ENCODE results near the gene ZNF292.

The ZNF292 gene

DNA sequence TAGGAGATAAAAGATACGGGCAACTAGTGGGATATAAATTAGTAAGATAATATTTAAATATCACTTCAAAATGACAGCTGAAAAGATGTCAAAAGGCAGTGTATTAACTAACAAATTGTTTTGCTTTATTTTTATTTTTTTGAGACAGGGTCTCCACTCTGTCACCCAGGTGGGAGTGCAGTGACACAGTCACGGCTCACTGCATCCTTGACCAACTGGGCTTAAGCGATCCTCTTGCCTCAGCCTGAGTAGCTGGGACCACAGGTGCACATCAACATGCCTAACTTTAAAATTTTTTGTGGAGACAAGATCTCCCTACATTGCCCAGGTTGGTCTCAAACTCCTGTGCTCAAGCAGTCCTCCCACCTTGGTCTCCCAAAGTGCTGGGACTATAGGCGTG is 5.9 kb downstream of the ZNF292 start:
- no peak for DNase-seq (ENCODE audit: low read depth in 2 of 2)

DNA sequence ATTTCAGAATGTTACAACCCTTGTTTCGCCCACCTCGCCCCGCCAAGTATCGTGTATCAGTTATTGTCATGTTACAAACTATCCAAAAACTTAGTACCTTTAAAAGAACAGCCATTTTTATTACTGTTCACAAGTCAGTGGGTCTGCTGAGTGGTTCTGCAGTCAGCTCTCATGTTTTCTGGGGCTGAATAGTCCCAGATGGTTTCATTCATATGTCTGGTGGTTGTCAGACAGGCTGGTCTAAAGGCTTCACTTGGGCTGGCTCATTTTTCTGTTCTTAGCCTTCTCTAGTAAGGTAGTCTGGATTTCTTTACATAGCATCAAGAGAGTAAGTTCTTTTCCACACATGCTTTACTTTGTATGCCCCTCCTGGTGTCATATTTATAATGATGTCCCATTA is 8.6 kb downstream of the ZNF292 start:
- no peak for DNase-seq (ENCODE audit: low read depth in 2 of 2)

DNA sequence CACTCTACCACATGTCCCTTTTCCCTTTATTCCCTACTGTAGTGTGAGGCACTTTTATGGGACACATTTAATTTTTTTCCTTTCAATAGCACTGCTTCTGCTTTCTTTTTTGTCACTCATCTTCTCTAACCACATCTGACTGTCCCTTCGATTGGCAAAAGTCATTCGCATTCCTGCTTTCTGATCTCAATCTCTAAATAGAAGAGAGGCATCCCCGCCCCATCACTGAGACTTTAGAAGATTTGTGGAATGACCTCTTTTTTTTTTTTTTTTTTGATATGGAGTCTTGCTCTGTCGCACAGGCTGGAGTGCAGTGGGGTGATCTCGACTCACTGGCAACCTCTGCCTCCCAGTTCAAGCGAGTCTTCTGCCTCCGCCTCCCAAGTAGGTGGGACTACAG is 9.1 kb downstream of the ZNF292 start:
- DNase-seq (ENCODE audit: low read depth in 2 of 2), result no peak

DNA sequence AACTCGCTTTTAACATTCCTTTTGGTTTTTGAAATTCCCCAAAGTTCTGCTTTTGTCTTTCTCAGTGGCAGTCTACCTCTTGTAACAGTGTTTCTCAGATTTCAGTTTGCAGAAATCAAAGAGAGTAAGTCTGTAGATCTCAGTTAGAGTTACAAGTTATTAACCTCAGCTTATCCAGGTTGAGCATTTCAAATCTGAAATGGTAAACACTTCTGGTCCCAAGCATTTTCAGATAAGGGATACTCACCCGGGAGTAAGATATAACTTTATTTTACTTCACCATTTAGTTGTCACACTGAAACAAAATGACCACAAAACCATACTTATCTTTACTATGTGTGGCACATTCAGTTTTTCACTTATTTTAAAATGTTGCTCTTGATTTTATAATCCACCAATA is 9.8 kb downstream of the ZNF292 start:
- no peak for DNase-seq (ENCODE audit: low read depth in 2 of 2)

DNA sequence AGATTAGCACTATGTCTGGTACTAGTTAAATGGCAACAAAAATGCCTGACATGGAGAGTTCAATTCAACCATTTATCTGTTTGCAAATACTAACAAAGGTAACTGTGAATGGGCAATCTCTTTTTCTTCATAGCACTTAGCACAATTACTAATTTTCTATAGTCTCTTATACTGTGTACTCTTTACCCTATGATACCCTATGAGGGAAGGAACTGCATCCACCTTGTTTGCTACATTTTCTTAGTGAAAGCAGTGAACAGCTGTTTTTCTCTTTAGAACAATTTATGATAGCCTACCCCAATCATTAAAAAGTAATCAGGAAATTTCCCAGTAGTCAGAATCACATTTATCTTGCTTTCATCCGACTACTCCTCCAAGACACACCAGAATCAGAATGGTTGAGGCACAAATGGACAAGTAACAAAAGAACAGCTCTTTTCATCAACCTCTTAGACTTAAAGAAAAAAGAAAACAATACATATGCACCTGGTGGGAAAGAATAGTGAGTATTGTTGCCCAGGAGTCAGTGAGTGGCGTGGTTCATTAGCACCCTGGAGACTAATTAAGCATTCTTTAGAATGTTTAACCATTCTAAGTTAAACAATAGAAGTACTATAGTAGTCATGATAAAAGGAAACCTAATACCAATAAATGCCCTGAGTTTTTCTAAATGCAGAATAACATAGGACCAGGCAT is 16.7 kb downstream of the ZNF292 start:
- no peak for DNase-seq (ENCODE audit: low read depth in 2 of 2)

DNA sequence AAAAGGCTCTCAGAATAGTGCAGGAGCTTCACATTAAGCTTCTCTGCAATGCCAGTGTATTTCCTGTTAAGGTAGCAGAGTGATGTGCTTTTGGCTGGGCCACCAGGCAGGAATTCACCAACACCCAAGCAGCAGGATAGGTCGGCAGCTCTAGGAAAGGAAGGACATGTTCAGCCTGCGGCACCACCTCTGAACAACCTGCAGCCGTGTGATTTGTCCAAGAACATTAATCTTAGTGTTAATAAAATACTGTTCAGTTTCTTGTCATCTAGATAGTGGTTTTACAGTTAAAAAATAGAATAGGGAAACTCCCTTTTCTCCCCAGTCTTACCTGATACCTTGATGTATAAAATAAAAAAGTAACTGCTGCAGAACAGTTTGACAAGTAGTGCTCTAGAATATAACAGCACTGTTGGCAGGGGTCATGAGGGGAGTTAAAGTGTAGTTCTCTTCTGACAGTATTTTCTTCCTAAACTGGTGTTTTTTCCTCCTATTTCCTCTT is 18.8 kb downstream of the ZNF292 start:
- DNase-seq (ENCODE audit: low read depth in 2 of 2), result no peak

DNA sequence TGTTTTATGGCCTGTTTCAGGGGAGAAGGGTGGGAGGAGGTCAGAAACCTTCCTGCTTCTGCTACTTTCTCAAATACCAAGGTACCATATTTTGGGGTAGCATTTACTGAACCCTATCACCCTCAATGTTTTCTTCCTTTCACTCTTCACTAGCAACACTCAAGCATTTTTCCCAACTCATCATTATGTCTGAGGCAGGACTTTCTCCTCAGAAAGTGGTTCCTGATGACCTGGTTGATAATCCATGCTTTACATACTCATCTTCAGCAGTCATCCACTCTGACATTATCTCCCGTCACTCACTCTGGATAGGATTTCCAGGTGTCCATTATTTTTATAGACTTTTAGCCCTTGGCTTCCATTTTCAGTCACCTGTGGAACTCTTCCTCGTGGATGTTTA is 21.1 kb downstream of the ZNF292 start:
- no peak for DNase-seq (ENCODE audit: low read depth in 2 of 2)

DNA sequence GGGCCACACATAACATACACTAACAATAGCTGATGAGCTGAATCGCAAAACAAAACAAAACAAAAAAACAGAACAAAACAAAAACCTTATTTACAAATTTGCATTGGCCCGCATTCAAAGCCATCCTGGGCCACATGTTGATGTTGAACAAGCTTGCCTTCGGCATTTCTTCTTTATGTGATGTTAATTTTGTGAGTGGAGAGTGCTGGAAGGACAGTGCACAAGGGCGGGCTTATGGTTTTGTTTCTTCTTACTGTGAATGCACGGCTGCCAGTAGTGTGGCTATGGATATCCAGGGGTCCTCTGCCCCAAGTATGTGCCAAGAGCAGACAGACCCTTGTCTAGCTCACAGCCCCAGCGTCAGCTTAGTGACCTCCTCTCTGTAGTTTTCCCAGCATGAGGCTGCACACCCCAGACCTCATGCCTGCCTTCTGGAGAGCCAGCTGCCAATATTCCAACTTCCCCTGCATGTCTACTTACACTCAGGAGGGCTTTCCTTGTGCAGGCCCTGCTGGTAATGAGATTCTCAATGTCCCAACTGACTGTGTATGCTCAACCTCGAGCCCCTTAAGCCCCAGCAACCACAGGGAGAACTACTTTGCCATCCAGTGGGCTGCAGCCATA is 24.9 kb downstream of the ZNF292 start:
- no peak for DNase-seq (ENCODE audit: low read depth in 2 of 2)

DNA sequence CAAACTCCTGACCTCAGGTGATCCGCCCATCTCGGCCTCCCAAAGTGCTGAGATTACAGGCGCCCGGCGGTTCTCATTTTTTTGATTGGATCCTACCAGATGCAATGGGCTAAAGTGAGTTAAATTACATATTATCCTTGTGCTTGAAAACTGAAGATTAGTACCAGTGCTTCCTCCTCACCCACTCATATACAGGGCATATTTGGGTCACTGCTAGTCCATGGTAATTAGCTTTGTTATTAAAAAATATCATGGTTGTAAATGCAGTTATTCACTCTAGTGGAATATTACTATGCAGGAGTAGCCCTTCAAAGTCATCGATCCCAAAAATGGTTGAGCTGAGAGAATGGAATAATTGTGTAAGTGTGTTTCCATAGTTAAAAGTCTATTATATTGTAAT is 26.5 kb downstream of the ZNF292 start:
- no peak for DNase-seq (ENCODE audit: low read depth in 2 of 2)

DNA sequence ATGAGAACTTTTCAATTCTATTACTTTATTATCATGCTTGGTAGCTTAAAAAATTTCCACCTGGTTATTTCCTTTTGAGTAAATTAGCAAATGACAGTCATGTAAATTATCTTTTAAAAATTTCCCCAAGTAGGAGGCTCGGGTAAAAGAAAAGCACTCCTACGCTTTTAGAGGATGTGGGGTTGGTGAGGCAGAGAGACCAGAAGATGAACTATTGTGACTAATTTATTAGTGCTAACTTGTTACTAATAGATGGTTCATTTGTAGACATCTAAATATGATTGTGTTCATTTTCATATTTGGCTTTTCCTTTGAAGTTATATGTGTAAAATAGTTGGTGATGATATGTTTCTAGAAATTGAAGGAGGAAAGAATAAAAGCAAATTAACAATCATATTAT is 27.0 kb downstream of the ZNF292 start:
- no peak for DNase-seq (ENCODE audit: low read depth in 2 of 2)

DNA sequence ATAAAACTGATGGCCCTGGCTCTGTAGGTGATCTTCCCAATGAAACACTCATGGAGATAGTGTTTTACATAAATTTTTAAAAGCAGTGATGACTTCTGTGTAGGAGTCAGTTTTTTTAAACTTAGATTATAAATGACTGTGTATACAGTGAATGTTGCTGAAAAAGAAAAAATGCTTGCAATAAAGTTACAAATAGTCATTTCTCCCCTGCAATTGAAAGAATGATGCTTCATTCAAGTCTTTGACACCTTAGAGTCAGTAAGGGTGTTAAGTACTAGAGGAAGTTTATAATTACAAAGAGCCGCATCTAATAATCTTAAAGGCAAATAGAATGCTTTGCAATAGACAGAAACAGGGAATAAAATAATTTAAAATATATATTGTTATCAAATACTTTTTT is 27.6 kb downstream of the ZNF292 start:
- no peak for DNase-seq (ENCODE audit: low read depth in 2 of 2)

DNA sequence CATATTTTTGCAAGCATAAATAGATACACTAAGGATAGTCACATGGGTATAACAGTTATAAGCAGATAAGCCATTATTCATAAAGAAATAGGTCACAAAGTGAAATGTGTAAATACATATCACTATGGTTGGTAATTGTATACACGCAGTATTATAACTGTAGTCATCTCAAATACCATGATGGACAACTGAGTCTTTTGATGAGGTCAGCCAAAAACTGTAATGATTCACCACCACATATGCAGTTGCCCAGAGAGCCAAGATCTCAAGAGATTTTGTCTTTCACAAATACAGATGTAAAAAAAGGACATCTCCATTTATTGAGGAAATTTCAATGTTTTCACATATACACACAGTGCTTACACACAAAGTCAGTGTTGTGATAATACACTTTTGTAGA is 28.3 kb downstream of the ZNF292 start:
- DNase-seq (ENCODE audit: low read depth in 2 of 2), result peak; percentile 5 to 12

DNA sequence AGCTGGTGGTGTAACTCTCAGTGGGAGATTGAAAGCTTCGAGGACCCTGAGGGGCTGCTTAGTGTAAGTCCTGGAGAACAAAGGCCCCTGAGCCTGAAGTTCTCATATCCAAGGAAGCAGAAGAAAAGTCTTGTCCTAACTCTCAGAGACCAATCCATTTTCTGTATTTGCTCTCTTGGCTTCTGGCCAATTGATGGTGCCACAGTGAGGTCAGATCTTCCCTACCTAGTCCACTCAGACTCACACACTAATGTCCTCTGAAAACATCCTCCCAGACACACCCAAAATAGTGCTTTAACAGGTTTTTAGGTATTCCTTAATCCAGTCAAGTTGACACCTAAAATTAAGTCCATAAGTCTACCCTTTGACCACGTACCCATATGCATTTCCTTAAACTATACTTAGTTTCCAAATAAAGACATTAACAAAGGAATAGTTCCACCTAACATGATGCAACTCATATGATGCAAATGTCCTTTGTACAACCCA is 29.4 kb downstream of the ZNF292 start:
- DNase-seq (ENCODE audit: low read depth in 2 of 2), result no peak

DNA sequence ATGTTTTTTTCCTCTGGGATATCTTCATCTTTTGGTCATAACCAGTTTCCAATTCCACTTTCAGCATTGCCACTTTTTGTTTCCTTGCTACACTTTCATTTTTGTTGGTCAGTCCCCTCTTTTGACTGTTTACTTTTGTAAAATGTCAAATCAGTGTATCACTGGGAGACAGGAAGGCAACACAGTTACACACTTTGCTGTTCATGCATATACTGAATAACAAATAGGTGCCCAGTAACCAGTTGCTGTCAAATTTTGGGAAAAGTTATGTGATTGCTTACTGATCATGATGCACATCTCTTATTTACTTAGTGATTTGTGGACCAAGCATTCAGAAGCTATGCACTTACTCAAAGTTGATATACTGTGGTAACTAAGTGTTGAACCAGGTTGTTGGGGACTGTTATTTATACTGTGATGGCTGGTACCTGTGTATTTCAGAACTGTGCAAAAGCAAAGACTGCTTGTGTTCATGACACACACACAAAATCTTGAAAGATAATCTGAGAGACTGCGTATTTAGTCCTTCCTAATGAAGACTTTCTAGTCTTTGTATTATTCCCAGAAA is 41.0 kb downstream of the ZNF292 start:
- DNase-seq (ENCODE audit: low read depth in 2 of 2), result no peak

DNA sequence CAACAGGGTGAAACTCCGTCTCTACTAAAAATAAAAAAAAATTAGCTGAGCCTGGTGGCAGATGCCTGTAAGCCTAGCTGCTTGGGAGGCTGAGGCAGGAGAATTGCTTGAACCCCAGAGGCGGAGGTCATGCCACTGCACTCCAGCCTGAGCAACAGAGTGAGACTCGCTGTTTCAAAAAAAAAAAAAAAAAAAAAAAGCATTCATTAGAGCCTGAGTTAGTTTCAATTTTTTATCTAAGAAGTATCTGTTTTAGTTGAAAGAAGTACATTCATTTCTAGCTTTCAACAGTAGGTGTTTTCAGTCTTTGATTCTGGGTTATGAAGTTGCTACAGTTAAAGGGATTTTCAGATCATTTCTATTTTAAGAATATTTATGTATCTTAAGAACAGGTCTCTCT is 42.2 kb downstream of the ZNF292 start:
- no peak for DNase-seq (ENCODE audit: low read depth in 2 of 2)

DNA sequence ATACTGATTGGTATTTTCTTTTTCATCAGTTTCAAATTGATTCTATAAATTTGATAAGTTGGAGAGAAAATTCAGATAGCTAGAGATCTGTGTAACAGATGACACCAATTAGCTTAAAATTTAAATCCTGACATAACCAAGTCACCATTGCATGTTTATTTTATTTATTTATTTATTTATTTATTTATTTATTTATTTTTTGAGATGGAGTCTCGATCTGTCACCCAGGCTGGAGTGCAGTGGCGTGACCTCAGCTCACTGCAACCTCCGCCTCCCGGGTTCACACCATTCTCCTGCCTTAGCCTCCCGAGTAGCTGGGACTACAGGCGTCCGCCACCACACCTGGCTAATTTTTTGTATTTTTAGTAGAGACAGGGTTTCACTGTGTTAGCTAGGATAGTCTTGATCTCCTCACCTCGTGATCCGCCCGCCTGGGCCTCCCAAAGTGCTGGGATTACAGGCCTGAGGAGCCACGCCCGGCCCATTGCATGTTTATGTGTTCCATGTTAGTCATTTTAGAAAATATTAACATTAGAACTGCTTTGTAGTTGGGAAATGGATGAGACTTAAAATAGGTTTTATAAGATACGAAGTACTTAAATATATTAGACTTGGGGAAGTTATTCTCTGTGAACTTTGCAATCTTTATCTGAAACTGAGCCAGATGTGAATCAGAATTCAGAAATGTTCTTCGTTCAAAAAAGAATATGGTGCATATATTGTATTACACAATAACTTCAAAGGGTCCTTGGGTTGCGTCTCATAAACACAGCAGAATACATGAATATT is 42.9 kb downstream of the ZNF292 start:
- DNase-seq (ENCODE audit: low read depth in 2 of 2), result peak; percentile 4 to 14

DNA sequence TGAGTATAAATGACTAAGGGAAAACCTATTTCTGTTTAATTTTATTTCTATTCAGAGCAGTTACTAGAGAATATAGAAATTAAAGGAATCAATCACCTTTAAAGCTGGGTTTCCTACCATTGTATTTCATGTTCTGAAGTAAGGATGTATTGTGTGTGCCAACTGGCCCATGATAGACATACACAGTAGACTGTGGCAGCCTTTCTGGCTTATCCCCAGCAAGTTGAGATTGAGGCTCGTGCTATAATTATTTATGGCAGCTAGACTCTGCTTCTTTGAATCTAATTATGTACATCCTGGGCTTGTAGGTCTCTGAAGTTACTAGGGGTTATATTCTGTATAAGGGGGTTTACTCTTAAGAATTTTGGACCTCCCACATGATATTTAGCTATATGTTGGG is 44.4 kb downstream of the ZNF292 start:
- no peak for DNase-seq (ENCODE audit: low read depth in 2 of 2)

DNA sequence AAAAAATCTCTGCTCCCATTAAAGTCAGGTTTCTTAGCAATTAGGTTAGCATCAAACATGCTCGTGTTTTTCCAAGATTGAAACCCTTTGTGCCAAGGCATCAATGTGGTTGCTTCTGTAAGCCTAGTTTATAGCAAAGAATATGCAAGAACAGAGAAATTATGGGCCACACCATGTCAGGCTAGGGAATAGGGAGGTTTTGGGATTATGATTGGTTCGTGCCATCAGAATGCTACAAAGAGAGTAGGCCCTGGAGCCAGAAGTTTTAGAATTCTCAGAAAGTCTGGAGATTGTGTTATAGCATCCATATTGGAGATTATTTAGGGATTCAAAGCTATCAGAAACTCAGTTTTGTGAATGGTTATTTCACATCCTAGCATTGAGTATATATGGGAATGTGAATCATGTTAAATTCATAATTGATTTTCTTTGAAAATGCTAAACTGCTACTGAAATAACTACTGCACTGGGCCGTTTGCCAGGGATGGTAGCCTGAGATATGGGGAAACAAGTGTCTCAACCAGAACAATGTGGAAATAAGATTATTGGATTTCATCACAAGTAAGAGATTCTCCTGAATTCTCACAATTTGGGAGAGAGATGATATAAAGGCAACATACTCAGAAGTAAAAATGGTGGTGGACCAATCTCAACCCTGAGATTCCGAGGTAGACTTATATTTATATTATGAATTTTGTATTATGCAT is 45.3 kb downstream of the ZNF292 start:
- DNase-seq (ENCODE audit: low read depth in 2 of 2), result peak; percentile 16 to 18

DNA sequence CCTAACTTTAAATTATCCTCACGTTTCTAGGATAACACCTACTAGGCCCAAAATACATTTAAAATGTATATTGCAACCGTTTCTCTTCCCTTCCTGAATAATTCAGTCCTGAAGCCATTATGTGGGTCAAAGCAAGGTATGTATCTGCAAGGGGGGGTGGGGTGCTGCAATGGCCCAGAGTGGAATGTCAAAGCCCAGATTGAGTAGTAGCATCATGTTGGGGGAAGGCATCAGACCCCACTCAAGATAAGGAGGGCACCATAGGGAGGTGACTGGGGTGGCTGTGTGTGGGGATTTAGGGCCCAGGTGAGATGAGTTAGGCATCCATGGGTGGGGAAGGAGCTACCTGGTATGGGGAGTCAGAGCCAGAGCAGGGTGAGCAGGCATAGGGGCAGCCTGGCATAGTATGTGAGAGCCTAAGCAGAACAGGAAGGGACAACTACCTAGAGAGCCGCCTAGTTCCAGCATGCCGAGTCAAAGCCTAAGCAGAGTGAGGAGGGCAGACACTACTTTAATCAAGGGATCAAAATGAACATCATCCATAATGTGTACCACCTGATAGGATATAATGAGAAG is 48.2 kb downstream of the ZNF292 start:
- DNase-seq (ENCODE audit: low read depth in 2 of 2), result no peak

DNA sequence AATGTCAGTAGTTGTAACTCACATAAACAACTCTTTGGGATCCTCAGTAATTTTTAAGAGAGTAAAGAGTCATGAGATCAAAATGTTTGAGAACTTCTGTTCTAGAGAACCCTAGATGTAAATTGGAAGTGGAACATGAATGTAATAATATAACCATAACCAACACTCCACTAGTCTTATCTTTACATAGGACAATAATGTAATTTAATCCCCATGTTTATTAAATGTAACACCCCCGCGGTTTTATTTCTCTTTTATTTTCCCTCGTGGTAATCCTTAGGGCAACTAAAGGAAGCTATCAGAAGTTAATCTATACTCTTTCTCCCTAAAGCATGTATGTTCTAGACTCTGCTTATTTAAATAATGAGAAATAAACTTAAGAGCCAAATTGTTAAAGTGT is 54.4 kb downstream of the ZNF292 start:
- no peak for DNase-seq (ENCODE audit: low read depth in 2 of 2)

DNA sequence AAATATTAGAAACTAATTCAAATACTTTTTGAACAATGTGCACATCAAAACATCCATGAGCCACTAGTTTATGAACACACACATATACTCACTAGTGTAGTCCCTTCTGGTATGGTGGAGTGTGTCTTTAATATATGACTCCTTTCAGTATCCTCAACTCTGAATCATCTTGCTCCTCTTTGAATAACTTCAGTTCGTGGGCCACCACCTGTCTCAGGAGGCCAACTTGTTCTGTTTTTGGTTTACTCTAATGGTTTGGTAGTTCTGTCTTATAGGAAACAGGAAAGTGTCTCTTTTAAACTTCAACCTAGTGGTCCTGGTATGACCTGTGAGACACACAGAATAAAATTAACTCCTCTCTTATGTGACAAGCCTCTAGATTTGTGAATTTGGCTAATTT is 55.6 kb downstream of the ZNF292 start:
- DNase-seq (ENCODE audit: low read depth in 2 of 2), result no peak

Measured in fibroblast of skin of left quadriceps (primary cell).